ENCODE data around the gene CD55.
A peak's percentile ranks its signal among the peaks of the same experiment; 100 is the strongest.

Gene CD55

GRCh38 chr1:207364614-207365013 is 43.1 kb downstream of the CD55 start:
- Histone ChIP-seq H3K27ac (no peak overlapping the region), H3K9ac (ENCODE audit: insufficient read length) (no peak overlapping the region), H3K9me3 (ENCODE audit: low read depth, low read length) (no peaks in the 10 kb centered on the region), H3K4me3 (no peak overlapping the region), H3K36me3 (ENCODE audit: insufficient read depth, low read length) (no peaks in the 10 kb centered on the region)
- DNase-seq (ENCODE audit: low read depth, low spot score): no peak
- TF ChIP-seq POLR2AphosphoS5 (IDR thresholded peaks at IDR 0.05; ENCODE audit: borderline replicate concordance, low read depth, low read length) (no peak), FOXP2 (optimal IDR thresholded peaks at IDR 0.05; ENCODE audit: control extremely low read depth, extremely low read length, insufficient read depth) (no peak), EZH2 (IDR thresholded peaks at IDR 0.05) (no peak)

DNA sequence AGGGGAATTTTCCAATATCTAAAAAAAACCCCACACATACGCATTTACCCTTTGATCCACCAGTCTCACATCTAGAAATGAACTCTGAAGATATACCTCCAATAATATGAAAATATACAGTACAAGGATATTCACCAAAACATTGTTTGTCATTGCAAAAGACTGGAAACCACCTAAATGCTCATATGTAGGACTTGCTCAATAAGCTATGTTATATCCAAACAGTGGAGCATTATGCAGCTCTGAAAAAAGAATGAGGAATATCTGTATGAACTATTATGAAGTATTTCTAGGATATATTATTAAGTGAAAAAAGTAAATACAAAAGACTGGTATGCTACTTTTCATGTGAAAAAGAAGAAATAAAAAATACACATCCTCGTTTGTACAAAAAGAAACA is 43.6 kb downstream of the CD55 start:
- no peak overlapping the region for H3K4me3 ChIP-seq
- H3K9ac ChIP-seq (ENCODE audit: insufficient read length): no peak overlapping the region
- no peak overlapping the region for H3K27ac ChIP-seq
- H3K9me3 ChIP-seq (ENCODE audit: low read depth, low read length): no peaks in the 10 kb centered on the region
- no peak for TF ChIP-seq POLR2AphosphoS5 (IDR thresholded peaks at IDR 0.05; ENCODE audit: borderline replicate concordance, low read depth, low read length)
- no peak for DNase-seq (ENCODE audit: low read depth, low spot score)
- H3K36me3 ChIP-seq (ENCODE audit: insufficient read depth, low read length): no peaks in the 10 kb centered on the region

DNA sequence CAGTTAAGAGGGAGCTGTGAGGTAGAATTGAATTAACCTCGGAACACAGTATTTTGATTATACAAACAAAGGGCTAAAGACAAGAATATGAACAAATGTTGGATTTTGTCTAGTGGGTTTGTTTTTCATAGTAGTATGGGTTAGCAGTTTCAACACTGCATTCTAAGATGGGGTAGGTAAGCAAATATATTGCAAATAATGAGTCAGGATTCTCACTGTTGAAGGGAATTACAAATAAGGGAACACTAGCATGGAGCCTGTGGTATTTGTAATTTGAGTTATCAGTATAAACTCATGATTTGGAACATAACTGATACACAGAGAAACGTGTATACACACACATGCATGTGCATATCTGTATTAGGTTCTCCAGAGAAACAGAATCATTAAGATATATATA is 44.5 kb downstream of the CD55 start:
- TF ChIP-seq EZH2 (IDR thresholded peaks at IDR 0.05): no peak
- no peak for TF ChIP-seq POLR2AphosphoS5 (IDR thresholded peaks at IDR 0.05; ENCODE audit: borderline replicate concordance, low read depth, low read length)
- TF ChIP-seq FOXP2 (optimal IDR thresholded peaks at IDR 0.05; ENCODE audit: control extremely low read depth, extremely low read length, insufficient read depth): no peak
- Histone ChIP-seq H3K4me3 (no peak overlapping the region), H3K9ac (ENCODE audit: insufficient read length) (no peak overlapping the region), H3K27ac (no peak overlapping the region), H3K36me3 (ENCODE audit: insufficient read depth, low read length) (no peaks in the 10 kb centered on the region), H3K9me3 (ENCODE audit: low read depth, low read length) (no peaks in the 10 kb centered on the region)
- no peak for DNase-seq (ENCODE audit: low read depth, low spot score)

DNA sequence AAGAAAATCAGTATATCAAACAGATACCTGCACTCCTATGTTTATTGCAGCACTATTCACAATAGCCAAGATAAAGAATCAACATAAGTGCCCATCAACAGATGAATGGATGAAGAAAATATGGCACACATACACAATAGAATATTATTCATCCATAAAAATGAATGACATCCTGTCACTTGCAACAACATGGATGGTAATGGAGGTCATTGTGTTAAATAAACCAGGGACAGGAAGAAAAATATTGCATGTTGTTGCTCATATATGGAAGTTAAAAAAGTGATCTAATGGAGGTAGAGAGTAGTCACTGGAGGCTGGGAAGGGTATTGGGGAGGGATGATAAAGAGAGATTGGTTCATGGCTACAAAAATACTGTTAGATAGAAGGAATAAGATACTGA is 67.2 kb downstream of the CD55 start:
- no peak for DNase-seq (ENCODE audit: low read depth, low spot score)
- Histone ChIP-seq H3K36me3 (ENCODE audit: insufficient read depth, low read length) (no peaks in the 10 kb centered on the region), H3K4me3 (no peak overlapping the region), H3K9ac (ENCODE audit: insufficient read length) (no peak overlapping the region), H3K9me3 (ENCODE audit: low read depth, low read length) (no peaks in the 10 kb centered on the region), H3K27ac (no peak overlapping the region)
- TF ChIP-seq EZH2 (IDR thresholded peaks at IDR 0.05) (no peak), FOXP2 (optimal IDR thresholded peaks at IDR 0.05; ENCODE audit: control extremely low read depth, extremely low read length, insufficient read depth) (no peak), POLR2AphosphoS5 (IDR thresholded peaks at IDR 0.05; ENCODE audit: borderline replicate concordance, low read depth, low read length) (no peak)

DNA sequence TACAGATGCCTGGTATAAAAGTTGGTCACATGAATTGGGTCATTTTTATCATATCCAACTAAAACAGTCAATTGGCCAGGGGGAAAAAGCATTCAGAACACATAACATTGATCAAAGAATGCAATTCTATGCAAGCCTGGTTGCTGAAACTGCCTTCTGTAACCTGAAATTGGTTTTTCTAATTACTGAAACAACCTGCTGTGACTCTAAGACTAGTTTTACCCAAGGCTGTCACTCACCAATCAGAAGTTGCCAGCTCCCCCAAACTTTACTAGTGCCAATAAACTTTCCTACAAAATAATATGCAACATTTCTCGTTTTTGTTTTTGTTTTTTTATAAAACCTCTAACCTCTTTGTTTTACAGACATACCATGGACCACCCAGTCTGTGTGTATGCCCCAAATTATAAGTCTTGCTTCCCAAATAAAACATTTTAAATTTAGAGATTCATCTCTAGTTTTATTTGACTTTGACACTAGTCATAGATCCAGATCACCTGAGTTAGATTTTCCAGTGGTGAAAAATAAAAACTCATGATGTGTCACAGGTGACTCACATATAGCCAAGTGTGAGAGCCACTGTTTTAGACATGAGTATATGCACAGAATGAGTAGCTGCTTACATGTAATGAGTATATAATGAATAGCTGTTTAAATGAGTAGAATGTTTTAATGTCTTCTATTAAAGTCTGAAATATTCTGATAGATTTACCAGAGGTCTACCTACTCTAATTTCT is 68.4 kb downstream of the CD55 start:
- TF ChIP-seq EZH2 (IDR thresholded peaks at IDR 0.05) (no peak), POLR2AphosphoS5 (IDR thresholded peaks at IDR 0.05; ENCODE audit: borderline replicate concordance, low read depth, low read length) (no peak), FOXP2 (optimal IDR thresholded peaks at IDR 0.05; ENCODE audit: control extremely low read depth, extremely low read length, insufficient read depth) (no peak)
- Histone ChIP-seq H3K27ac (no peak overlapping the region), H3K4me3 (no peak overlapping the region), H3K9ac (ENCODE audit: insufficient read length) (no peak overlapping the region), H3K36me3 (ENCODE audit: insufficient read depth, low read length) (no peaks in the 10 kb centered on the region), H3K9me3 (ENCODE audit: low read depth, low read length) (no peaks in the 10 kb centered on the region)
- no peak for DNase-seq (ENCODE audit: low read depth, low spot score)

DNA sequence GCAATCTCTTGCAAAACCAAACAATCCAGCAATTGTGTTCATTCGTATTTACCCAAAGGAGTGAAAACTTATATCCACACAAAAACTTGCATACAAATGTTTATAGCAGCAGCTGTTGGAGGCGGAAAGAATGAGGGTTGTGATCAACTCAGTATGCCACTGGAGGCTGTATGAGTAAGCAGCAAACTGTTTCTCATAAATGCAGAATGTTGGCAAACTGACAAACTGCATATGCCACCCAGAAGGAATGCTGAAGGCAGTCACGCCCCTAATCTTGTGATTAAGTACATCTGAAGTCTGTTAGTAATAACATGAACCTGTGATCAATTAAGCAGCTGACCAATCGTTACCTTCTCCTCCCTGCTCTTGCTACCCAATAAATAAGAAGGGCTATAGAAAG is 72.1 kb downstream of the CD55 start:
- H3K9ac ChIP-seq (ENCODE audit: insufficient read length): no peak overlapping the region
- peak; percentile 42 for DNase-seq (ENCODE audit: low read depth, low spot score)
- H3K27ac ChIP-seq: peak overlapping the region; percentile 86
- H3K9me3 ChIP-seq (ENCODE audit: low read depth, low read length): no peaks in the 10 kb centered on the region
- peak overlapping the region; percentile 26; the same call in 1 of the 2 replicates for H3K4me3 ChIP-seq
- no peaks in the 10 kb centered on the region for H3K36me3 ChIP-seq (ENCODE audit: insufficient read depth, low read length)
- no peak for TF ChIP-seq EZH2 (IDR thresholded peaks at IDR 0.05)
- no peak for TF ChIP-seq FOXP2 (optimal IDR thresholded peaks at IDR 0.05; ENCODE audit: control extremely low read depth, extremely low read length, insufficient read depth)
- no peak; the same call in 1 of the 2 replicates for TF ChIP-seq POLR2AphosphoS5 (IDR thresholded peaks at IDR 0.05; ENCODE audit: borderline replicate concordance, low read depth, low read length)

DNA sequence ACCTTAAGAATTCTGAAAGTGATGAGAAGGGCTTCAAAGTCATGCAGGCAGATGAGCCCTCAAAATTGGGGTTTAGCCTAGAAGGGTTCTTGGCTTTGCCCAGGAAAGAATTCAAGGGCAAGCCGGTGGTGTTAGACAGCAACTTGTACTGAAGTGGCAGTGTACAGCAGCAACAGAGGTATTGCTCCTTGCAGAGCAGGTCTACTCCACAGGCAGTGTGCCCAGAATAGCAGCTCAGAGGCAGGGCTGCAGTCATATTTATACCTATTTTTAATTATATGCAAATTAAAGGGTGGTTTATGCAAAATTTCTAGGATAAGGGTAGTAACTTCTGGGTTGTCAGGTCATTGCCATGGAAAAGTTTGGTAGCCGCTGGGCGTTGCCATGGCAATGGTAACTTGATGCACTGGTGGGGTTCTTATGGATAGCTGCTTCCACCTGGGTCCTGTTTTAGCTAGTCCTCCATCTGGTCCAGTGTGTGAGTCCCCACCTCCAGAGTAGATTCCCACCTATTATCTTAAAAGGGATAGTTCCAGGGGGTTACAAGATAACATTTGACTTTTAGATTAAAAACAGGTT is 74.8 kb downstream of the CD55 start:
- no peak overlapping the region for H3K27ac ChIP-seq
- no peak overlapping the region for H3K9ac ChIP-seq (ENCODE audit: insufficient read length)
- no peak overlapping the region for H3K4me3 ChIP-seq
- DNase-seq (ENCODE audit: low read depth, low spot score): no peak
- no peak for TF ChIP-seq POLR2AphosphoS5 (IDR thresholded peaks at IDR 0.05; ENCODE audit: borderline replicate concordance, low read depth, low read length)
- no peak for TF ChIP-seq FOXP2 (optimal IDR thresholded peaks at IDR 0.05; ENCODE audit: control extremely low read depth, extremely low read length, insufficient read depth)
- TF ChIP-seq EZH2 (IDR thresholded peaks at IDR 0.05): no peak
- H3K36me3 ChIP-seq (ENCODE audit: insufficient read depth, low read length): no peaks in the 10 kb centered on the region
- no peaks in the 10 kb centered on the region for H3K9me3 ChIP-seq (ENCODE audit: low read depth, low read length)

- DNase-seq (ENCODE audit: low read depth, low spot score): no peak
- H3K9me3 ChIP-seq (ENCODE audit: low read depth, low read length): no peaks in the 10 kb centered on the region
- H3K36me3 ChIP-seq (ENCODE audit: insufficient read depth, low read length): no peaks in the 10 kb centered on the region
- no peak overlapping the region for H3K4me3 ChIP-seq
- H3K9ac ChIP-seq (ENCODE audit: insufficient read length): no peak overlapping the region
- H3K27ac ChIP-seq: no peak overlapping the region
- no peak for TF ChIP-seq EZH2 (IDR thresholded peaks at IDR 0.05)
- no peak for TF ChIP-seq POLR2AphosphoS5 (IDR thresholded peaks at IDR 0.05; ENCODE audit: borderline replicate concordance, low read depth, low read length)
- no peak for TF ChIP-seq FOXP2 (optimal IDR thresholded peaks at IDR 0.05; ENCODE audit: control extremely low read depth, extremely low read length, insufficient read depth)
These were observed 76.0 kb downstream of the CD55 start for GRCh38 chr1:207397525-207397926.
